Esophagus muscularis mucosa (tissue), 3 donors: ENCODE measurements around the gene RBM20.

Source experiments
- POLR2A ChIP-seq: fragments of 450-650 bp; IDR thresholded peaks from one replicate; pipeline ENCODE4 v1.6.1; 2017; ENCODE audit warnings: antibody characterized with exemption, moderate library complexity, mild to moderate bottlenecking, low read depth
- POLR2AphosphoS5 ChIP-seq, 2 donors: sonication (generic); formaldehyde crosslinking; IDR thresholded peaks; one replicate each; pipeline ENCODE4 v1.6.1; 2017; ENCODE audit warnings: antibody characterized with exemption in 2 of 2
- TF ChIP-seq, protein P1 (sequence below), 3 experiments: fragments of 200-600 bp in 2 of 3; fragments of 450-650 bp in 1 of 3; sonication (generic) in 2 of 3; IDR thresholded peaks; one replicate each; pipeline ENCODE4 v1.5.1; 2017 to 2019; ENCODE audit warnings: antibody characterized with exemption in 3 of 3, mild to moderate bottlenecking in 2 of 3, moderate library complexity in 1 of 3

DNA sequence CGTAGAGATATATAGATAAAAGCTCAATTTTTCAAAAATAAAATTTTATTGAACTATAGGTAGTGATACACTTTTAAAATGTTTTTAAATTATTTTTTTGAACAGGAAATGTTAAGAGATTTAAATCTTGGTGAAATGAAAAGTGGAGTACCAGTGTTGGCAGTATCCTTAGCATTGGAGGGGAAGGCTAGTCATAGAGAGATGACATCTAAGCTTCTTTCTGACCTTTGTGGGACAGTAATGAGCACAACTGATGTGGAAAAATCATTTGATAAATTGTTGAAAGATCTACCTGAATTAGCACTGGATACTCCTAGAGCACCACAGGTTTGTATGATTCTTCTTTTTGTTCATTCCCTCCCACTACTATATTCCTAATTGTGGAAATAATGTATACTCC, 243.4 kb downstream of the RBM20 start:
- TF ChIP-seq, protein P1, sequence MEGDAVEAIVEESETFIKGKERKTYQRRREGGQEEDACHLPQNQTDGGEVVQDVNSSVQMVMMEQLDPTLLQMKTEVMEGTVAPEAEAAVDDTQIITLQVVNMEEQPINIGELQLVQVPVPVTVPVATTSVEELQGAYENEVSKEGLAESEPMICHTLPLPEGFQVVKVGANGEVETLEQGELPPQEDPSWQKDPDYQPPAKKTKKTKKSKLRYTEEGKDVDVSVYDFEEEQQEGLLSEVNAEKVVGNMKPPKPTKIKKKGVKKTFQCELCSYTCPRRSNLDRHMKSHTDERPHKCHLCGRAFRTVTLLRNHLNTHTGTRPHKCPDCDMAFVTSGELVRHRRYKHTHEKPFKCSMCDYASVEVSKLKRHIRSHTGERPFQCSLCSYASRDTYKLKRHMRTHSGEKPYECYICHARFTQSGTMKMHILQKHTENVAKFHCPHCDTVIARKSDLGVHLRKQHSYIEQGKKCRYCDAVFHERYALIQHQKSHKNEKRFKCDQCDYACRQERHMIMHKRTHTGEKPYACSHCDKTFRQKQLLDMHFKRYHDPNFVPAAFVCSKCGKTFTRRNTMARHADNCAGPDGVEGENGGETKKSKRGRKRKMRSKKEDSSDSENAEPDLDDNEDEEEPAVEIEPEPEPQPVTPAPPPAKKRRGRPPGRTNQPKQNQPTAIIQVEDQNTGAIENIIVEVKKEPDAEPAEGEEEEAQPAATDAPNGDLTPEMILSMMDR (IDR thresholded peaks at IDR 0.05), result no peak
- TF ChIP-seq POLR2AphosphoS5 (IDR thresholded peaks at IDR 0.05) (no peak), POLR2A (no peak)
